K562 (cell line): ENCODE results near the gene CAMSAP2. TPM values are rescaled to one million over a fixed set of nuclear protein-coding genes. Genes with fewer than 3 reads are reported as not detected.

Source experiments
- CXXC5 ChIP-seq: fragments of 250-450 bp; sonication (Bioruptor Pico); IDR thresholded peaks from 2 replicates; pipeline ENCODE4 v1.8.0; 2022; ENCODE audit warnings: inconsistent platforms, mild to moderate bottlenecking, moderate library complexity
- GABPA ChIP-seq: fragments of 200-800 bp; sonication (Bioruptor generic); conservative IDR thresholded peaks from 2 replicates; pipeline ENCODE4 v1.6.1; 2016; ENCODE audit warnings: low read depth, missing genetic modification characterization, missing compliant biosample characterization
- HDAC8 ChIP-seq: fragments of 450-650 bp; IDR thresholded peaks from 2 replicates; pipeline ENCODE4 v1.6.1; 2016; ENCODE audit warnings: mild to moderate bottlenecking, missing genetic modification characterization, moderate library complexity, missing compliant biosample characterization
- MITF ChIP-seq: IDR thresholded peaks from 2 replicates; pipeline ENCODE4 v1.6.1; 2014; ENCODE audit warnings: antibody characterized with exemption
- MYNN ChIP-seq, 2 experiments: sonication (generic); formaldehyde crosslinking in 1 of 2; IDR thresholded peaks; 2 replicates each; pipeline versions ENCODE4 v1.5.0 to v1.6.1; 2016 to 2020; ENCODE audit warnings: antibody characterized with exemption in 1 of 2, missing genetic modification reagents in 1 of 2
- PBX2 ChIP-seq, 2 experiments: IDR thresholded peaks in 1 of 2; conservative IDR thresholded peaks in 1 of 2; 2 replicates each; pipeline ENCODE4 v1.6.1; 2016; ENCODE audit warnings: low read depth in 2 of 2, mild to moderate bottlenecking in 1 of 2, missing compliant biosample characterization in 1 of 2, missing genetic modification characterization in 1 of 2, moderate library complexity in 1 of 2
- PYGO2 ChIP-seq: fragments of 450-650 bp; IDR thresholded peaks from 2 replicates; pipeline ENCODE4 v1.6.1; 2016; ENCODE audit warnings: mild to moderate bottlenecking, missing genetic modification characterization, moderate library complexity, missing compliant biosample characterization
- RBM22 ChIP-seq: fragments of 200-400 bp; formaldehyde crosslinking; IDR thresholded peaks from 2 replicates; pipeline ENCODE4 v1.6.1; 2018; ENCODE audit warnings: low read length, low read depth; ENCODE audit not compliant: poor library complexity, severe bottlenecking
- TCF15 ChIP-seq: fragments of 250-450 bp; sonication (Bioruptor Pico); IDR thresholded peaks from 2 replicates; pipeline ENCODE4 v1.8.0; 2022; ENCODE audit warnings: moderate library complexity, mild to moderate bottlenecking, inconsistent platforms
- TSHZ1 ChIP-seq: fragments of 250-450 bp; sonication (Bioruptor Pico); IDR thresholded peaks from 2 replicates; pipeline ENCODE4 v1.4.0; 2020; ENCODE audit warnings: mild to moderate bottlenecking, moderate library complexity
- ZFP30 ChIP-seq: fragments of 250-450 bp; sonication (Bioruptor Pico); IDR thresholded peaks from 2 replicates; pipeline ENCODE4 v1.8.0; 2022; ENCODE audit warnings: moderate library complexity, mild to moderate bottlenecking, inconsistent platforms, borderline replicate concordance
- ZKSCAN3 ChIP-seq: fragments of 250-450 bp; sonication (Bioruptor Pico); IDR thresholded peaks from 2 replicates; pipeline ENCODE4 v1.4.0; 2020
- ZNF354B ChIP-seq: fragments of 250-450 bp; sonication (Bioruptor Pico); IDR thresholded peaks from 2 replicates; pipeline ENCODE4 v1.4.0; 2020
- ZNF395 ChIP-seq: fragments of 200-800 bp; sonication (Bioruptor generic); IDR thresholded peaks from 2 replicates; pipeline ENCODE4 v1.6.1; 2017; ENCODE audit warnings: missing genetic modification characterization, missing compliant biosample characterization
- ZNF41 ChIP-seq: fragments of 250-450 bp; sonication (Bioruptor Pico); conservative IDR thresholded peaks from 2 replicates; pipeline ENCODE4 v1.4.0; 2020; ENCODE audit warnings: mild to moderate bottlenecking
- ZNF584 ChIP-seq: fragments of 200-800 bp; sonication (Bioruptor generic); IDR thresholded peaks from 2 replicates; pipeline ENCODE4 v1.6.1; 2016; ENCODE audit warnings: low read depth, mild to moderate bottlenecking, missing genetic modification characterization, missing compliant biosample characterization
- ZNF589 ChIP-seq: fragments of 200-800 bp; sonication (Bioruptor generic); IDR thresholded peaks from 2 replicates; pipeline ENCODE4 v1.6.1; 2016; ENCODE audit warnings: low read depth, missing genetic modification characterization, missing compliant biosample characterization
- polyA plus RNA-seq, 8 experiments: library from polyadenylated mRNA; depleted of rRNA in 4 of 8; stranded (reverse) in 5 of 8; unstranded in 3 of 8; fragments of >200 nt; fragmentation: Nextera tagmentation in 2 of 8; fragmentation: Illumina TruSeq in 1 of 8; extraction: Ambion mirVana in 2 of 8; extraction: Trizol in 1 of 8; gene quantifications; 2 replicates each; pipeline versions ENCODE4 v1.2.1 to v1.2.3, GENCODE V29; 2011 to 2014; ENCODE audit warnings: inconsistent platforms in 1 of 8, missing spikeins in 1 of 8
- total RNA-seq, 7 experiments: library from RNA; depleted of rRNA in 6 of 7; stranded (reverse); fragments of >200 nt in 6 of 7; fragmentation: Illumina TruSeq in 2 of 7; extraction: Trizol in 2 of 7; gene quantifications; 2 replicates each; pipeline versions ENCODE4 v1.2.1 to v1.2.3, GENCODE V29; 2011 to 2021; ENCODE audit warnings: low replicate concordance in 1 of 7

CAMSAP2 gene
- total and polyA plus RNA-seq, 9 of the 15 experiments (the other 6 are each of a cell fraction or from before 2014, with no cell fraction given), result 1.4 to 7.5 (median 2.7) TPM

- TF ChIP-seq PBX2 (CRISPR knock-in tag; IDR thresholded peaks at IDR 0.05; ENCODE audit: low read depth) (no peak), PBX2 (tag; conservative IDR thresholded peaks at IDR 0.05; ENCODE audit: low read depth) (no peak), MYNN (IDR thresholded peaks at IDR 0.05) (no peak), MYNN (CRISPR knock-in tag; IDR thresholded peaks at IDR 0.05) (no peak), ZNF589 (CRISPR knock-in tag) (peak; percentile 88), HDAC8 (tag) (peak; percentile 83; the same call in 1 of the 2 replicates), CXXC5 (peak; percentile 66), RBM22 (no peak), ZNF395 (CRISPR knock-in tag) (peak; percentile 96), ZNF41 (CRISPR knock-in tag) (peak; percentile 83; the same call in 1 of the 2 replicates), MITF (no peak), ZNF584 (CRISPR knock-in tag) (peak; percentile 81), GABPA (0 out of 2 replicates have a peak, but pooled peaks have one; percentile 16), ZKSCAN3 (CRISPR knock-in tag) (0 out of 2 replicates have a peak, but pooled peaks have one; percentile 21), ZFP30 (CRISPR knock-in tag) (no peak), TCF15 (CRISPR knock-in tag) (peak; percentile 68; the same call in 1 of the 2 replicates), ZNF354B (CRISPR knock-in tag) (peak; percentile 72; the same call in 1 of the 2 replicates), TSHZ1 (CRISPR knock-in tag) (peak; percentile 82), PYGO2 (tag) (peak; percentile 75; the same call in 1 of the 2 replicates)
Observed at GRCh38 chr1:200886594-200886993, 147.9 kb downstream of the CAMSAP2 start (continued).
